ENCODE results near the gene ARMC3. TPM values are rescaled to one million over a fixed set of nuclear protein-coding genes. Genes with fewer than 3 reads are reported as not detected.
A peak's percentile ranks its signal among the peaks of the same experiment; 100 is the strongest.

ARMC3 gene
- total RNA-seq, 4 donors from 2014 or later = 0.42 TPM; not detected in 3

- peaks cover 7 to 12% (median 12%) of the 10 kb centered on the region in 4 donors for H3K4me1 ChIP-seq
- intact Hi-C loops (cut with DNase I) = no loop called here
- no peaks in the 10 kb centered on the region for H3K27me3 ChIP-seq
- no peak overlapping the region for H3K27ac ChIP-seq (replicated peaks in 1 of 4)
- TF ChIP-seq EP300 (IDR thresholded peaks at IDR 0.05) (no peak), POLR2AphosphoS5 (IDR thresholded peaks at IDR 0.05) (no peak), POLR2A (IDR thresholded peaks at IDR 0.05; ENCODE audit: low read depth) (no peak)
- TF ChIP-seq, protein P1, sequence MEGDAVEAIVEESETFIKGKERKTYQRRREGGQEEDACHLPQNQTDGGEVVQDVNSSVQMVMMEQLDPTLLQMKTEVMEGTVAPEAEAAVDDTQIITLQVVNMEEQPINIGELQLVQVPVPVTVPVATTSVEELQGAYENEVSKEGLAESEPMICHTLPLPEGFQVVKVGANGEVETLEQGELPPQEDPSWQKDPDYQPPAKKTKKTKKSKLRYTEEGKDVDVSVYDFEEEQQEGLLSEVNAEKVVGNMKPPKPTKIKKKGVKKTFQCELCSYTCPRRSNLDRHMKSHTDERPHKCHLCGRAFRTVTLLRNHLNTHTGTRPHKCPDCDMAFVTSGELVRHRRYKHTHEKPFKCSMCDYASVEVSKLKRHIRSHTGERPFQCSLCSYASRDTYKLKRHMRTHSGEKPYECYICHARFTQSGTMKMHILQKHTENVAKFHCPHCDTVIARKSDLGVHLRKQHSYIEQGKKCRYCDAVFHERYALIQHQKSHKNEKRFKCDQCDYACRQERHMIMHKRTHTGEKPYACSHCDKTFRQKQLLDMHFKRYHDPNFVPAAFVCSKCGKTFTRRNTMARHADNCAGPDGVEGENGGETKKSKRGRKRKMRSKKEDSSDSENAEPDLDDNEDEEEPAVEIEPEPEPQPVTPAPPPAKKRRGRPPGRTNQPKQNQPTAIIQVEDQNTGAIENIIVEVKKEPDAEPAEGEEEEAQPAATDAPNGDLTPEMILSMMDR (IDR thresholded peaks at IDR 0.05) = no peak
- H3K9me3 ChIP-seq = no peaks in the 10 kb centered on the region
- no peak for DNase-seq (ENCODE audit: extremely low spot score)
- no peak overlapping the region for H3K4me3 ChIP-seq
- H3K36me3 ChIP-seq = no peaks in the 10 kb centered on the region
- 78% methylated on average over 7 of the region's 7 CpGs for WGBS
Measured at GRCh38 chr10:23080262-23080661, 152.4 kb downstream of the ARMC3 start.

- TF ChIP-seq EP300 (IDR thresholded peaks at IDR 0.05) (no peak), POLR2A (IDR thresholded peaks at IDR 0.05; ENCODE audit: low read depth) (no peak), POLR2AphosphoS5 (IDR thresholded peaks at IDR 0.05) (no peak)
- TF ChIP-seq, protein P1 (IDR thresholded peaks at IDR 0.05) = no peak
Measured at GRCh38 chr10:23081221-23081750, 153.4 kb downstream of the ARMC3 start.

GRCh38 chr10:23081891-23082290 is 154.0 kb downstream of the ARMC3 start:
- no peak for TF ChIP-seq POLR2AphosphoS5 (IDR thresholded peaks at IDR 0.05)
- TF ChIP-seq, protein P1 (IDR thresholded peaks at IDR 0.05) = peak in 1 of 3 experiments; percentile 33
- Histone ChIP-seq H3K9me3 (no peaks in the 10 kb centered on the region), H3K4me1 (peaks cover 7 to 12% (median 12%) of the 10 kb centered on the region in 4 donors), H3K27ac (replicated peaks in 1 of 4) (no peak overlapping the region), H3K4me3 (no peak overlapping the region), H3K36me3 (no peaks in the 10 kb centered on the region), H3K27me3 (no peaks in the 10 kb centered on the region)
- 95% methylated on average over 4 of the region's 4 CpGs for WGBS
- intact Hi-C loops (cut with DNase I) = no loop called here
- no peak for DNase-seq (ENCODE audit: extremely low spot score)

More at GRCh38 chr10:23081221-23081750, 153.4 kb downstream of the ARMC3 start:
- peak overlapping the region; percentile 16 to 52 (median 34) for H3K27ac ChIP-seq (replicated peaks in 1 of 4)
- peaks cover 7 to 12% (median 12%) of the 10 kb centered on the region in 4 donors for H3K4me1 ChIP-seq
- H3K27me3 ChIP-seq = no peaks in the 10 kb centered on the region
- H3K4me3 ChIP-seq = no peak overlapping the region
- no peaks in the 10 kb centered on the region for H3K9me3 ChIP-seq
- 10% methylated on average over 7 of the region's 7 CpGs for WGBS
- intact Hi-C loops (cut with DNase I) = no loop called here
- H3K36me3 ChIP-seq = no peaks in the 10 kb centered on the region
- DNase-seq (ENCODE audit: extremely low spot score) = no peak

Small RNA genes within 50 kb of the gene (small RNA-seq; reads per million reads assigned to genes)
- 0.08 to 1.0 (median 0.19) reads per million in 3 donors for gene RNA5SP304

Other genes with a start within 250 kb of the ARMC3 start
- gene PIP4K2A, start 213.5 kb upstream of the ARMC3 start, total RNA-seq = 10 to 100 TPM; 26.2 to 34.3 (median 32.5) TPM
- 10 to 100 TPM; 36.0 to 48.6 (median 40.6) TPM for gene MSRB2, start 167.5 kb downstream of the ARMC3 start, total RNA-seq

Data from esophagus muscularis mucosa (tissue), 4 donors.